DMS153 (cell line): Measurements from ENCODE around the gene PBOV1.

Experiments
- DNase-seq: peaks from one replicate; lab custom pipeline; 2025; lab: John Stamatoyannopoulos, UW

PBOV1 gene

GRCh38 chr6:138205437-138206094 lies 12.7 kb downstream of the PBOV1 start:
- DNase-seq, result no peak

GRCh38 chr6:138204792-138205384 lies 13.4 kb downstream of the PBOV1 start:
- no peak for DNase-seq

DNA sequence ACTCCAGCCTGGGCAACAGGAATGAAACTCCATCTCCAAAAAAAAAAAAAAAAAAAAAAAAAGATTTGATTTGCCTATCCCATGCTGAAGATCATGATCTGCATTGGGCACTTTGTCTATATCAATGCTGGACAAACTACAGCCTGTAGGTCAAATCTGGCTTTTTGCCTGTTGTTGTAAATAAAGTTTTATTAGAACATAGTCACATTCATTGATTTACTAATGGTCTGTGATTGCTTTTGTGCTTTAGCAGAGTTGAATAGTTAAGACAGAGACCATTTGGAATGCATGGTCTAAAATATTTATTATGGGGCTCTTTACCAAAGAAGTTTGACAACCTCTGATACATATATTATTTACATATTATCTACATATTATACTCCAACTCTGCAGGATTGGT lies 14.0 kb downstream of the PBOV1 start:
- DNase-seq, result no peak

- no peak for DNase-seq
Observed at GRCh38 chr6:138203315-138203714, 15.0 kb downstream of the PBOV1 start.

- no peak for DNase-seq
Observed at GRCh38 chr6:138201836-138202235, 16.5 kb downstream of the PBOV1 start.

GRCh38 chr6:138198430-138199091 lies 19.7 kb downstream of the PBOV1 start:
- DNase-seq, result no peak

- DNase-seq, result no peak
Observed at GRCh38 chr6:138197570-138197969, 20.7 kb downstream of the PBOV1 start.

DNA sequence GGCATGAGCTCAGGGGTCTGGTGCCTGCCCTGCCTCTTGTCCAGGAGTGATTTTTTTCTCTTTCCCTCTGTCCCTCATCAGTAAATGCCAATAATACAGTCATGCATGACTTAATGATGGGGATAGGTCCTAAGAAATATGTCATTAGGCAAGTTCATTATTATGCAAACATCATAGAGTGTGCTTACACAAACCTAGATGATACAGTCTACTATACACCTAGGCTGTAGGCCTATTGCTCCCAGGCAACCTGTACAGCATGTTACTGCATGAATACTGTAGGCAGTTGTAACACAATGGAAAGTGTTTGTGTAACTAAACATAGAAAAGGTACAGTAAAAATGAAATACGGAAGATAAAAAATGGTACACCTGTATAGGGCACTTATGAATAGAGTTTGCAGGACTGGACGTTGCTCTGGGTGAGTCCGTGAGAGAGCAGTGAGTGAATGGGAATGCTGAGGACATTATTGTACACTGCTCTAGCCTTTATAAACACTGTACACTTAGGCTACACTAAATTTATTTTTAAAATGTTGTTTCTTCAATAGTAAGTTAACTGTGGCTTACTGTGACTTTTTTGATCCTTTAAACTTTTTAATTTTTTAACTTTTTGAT lies 22.1 kb downstream of the PBOV1 start:
- peak; percentile 76 for DNase-seq

DNA sequence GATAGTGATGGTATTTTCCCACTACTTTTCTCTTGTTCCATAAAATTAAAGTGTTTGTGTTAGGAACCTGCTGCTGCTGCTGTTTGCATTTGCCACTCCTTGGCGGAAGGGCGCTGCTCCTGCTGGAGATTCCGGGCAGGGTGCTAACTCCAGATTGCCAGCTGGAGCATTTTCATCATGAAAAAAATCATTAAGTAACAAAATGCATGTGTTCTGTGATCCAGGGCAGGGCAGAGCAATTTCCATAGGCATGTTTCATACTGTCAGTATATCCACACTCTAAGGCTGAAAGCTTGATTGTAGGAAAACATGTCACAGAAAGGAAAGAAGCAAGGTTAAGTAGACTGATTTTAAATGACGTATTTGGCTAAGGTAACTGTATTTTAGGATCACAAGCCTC lies 24.0 kb downstream of the PBOV1 start:
- DNase-seq, result no peak

- DNase-seq, result peak; percentile 58
Observed at GRCh38 chr6:138188278-138188941, 29.9 kb downstream of the PBOV1 start.

- DNase-seq, result no peak
Observed at GRCh38 chr6:138187156-138187555, 31.1 kb downstream of the PBOV1 start.

GRCh38 chr6:138184230-138184629 lies 34.1 kb downstream of the PBOV1 start:
- DNase-seq, result no peak

DNA sequence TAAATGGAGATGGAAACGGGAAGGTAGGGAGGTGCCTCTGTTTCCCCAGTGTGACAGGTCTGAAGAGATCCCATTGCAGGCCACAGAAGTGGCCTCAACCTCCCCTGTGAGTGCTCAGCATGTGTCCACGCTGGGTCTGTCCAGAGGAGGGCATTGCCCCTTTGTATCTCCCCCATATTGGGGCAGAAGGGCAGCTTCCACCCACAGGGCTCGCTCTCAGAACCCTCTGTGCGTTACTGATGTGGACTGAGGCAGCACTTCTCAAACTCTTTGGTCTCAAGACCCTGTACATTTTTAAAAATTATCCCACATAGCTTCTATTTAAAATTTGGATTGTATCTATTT lies 34.5 kb downstream of the PBOV1 start:
- DNase-seq, result no peak

GRCh38 chr6:138182939-138183789 lies 35.1 kb downstream of the PBOV1 start:
- DNase-seq, result peak; percentile 89

- no peak for DNase-seq
Observed at GRCh38 chr6:138176652-138177232, 41.5 kb downstream of the PBOV1 start.

DNA sequence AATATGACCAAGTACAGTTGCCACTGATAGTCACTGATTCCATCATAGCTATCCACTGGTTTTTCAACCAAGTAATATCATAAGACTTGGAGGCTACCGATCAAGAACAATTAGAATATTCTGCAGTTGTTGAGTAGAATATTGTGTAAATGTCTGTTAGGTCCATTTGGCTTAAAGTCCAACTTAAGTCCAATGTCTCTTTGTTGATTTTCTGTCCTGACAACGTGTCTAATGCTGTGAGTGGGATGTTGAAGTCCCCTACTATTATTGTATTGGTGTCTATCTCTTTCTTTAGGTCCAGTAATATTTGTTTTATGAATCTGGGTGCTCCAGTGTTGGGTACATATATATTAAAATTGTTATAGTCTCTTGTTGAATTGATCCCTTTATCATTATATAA lies 42.7 kb downstream of the PBOV1 start:
- DNase-seq, result no peak
